Activated T-helper 17 cell treated with anti-CD3 and anti-CD28 coated beads, Interleukin-2, amount 50 U/mL, for 72 hours (primary cell): Measurements from ENCODE around the gene HSD17B12. TPM values are rescaled to one million over a fixed set of nuclear protein-coding genes. Genes with fewer than 3 reads are reported as not detected.
A peak's percentile ranks its signal among the peaks of the same experiment; 100 is the strongest.
"Not testable (repeated sequence)": the region's sequence is repeated elsewhere in the genome, so short reads cannot be mapped to it uniquely, and the experiment has no call there.

Experiments
- ATAC-seq: fragments of 150-1000 bp; cut with Tn5 transposase; replicated peaks from 2 replicates; pipeline ENCODE4 v1.10.0; 2021; ENCODE audit warnings: mild to moderate bottlenecking, moderate library complexity
- H3K27ac Mint-ChIP-seq: one replicate; pipeline ENCODE4 v1.8.0; 2022; ENCODE audit warnings: mixed read lengths
- H3K27me3 Mint-ChIP-seq: one replicate; pipeline ENCODE4 v1.8.0; 2022; ENCODE audit warnings: mixed read lengths
- H3K36me3 Mint-ChIP-seq: one replicate; pipeline ENCODE4 v1.8.0; 2022; ENCODE audit warnings: low read depth, mild to moderate bottlenecking, mixed read lengths
- H3K4me1 Mint-ChIP-seq: one replicate; pipeline ENCODE4 v1.8.0; 2022; ENCODE audit warnings: mixed read lengths
- H3K4me3 Mint-ChIP-seq: one replicate; pipeline ENCODE4 v1.8.0; 2022; ENCODE audit warnings: mild to moderate bottlenecking, mixed read lengths
- H3K9me3 Mint-ChIP-seq: one replicate; pipeline ENCODE4 v1.8.0; 2022; ENCODE audit warnings: mixed read lengths
- total RNA-seq, 2 donors: library from RNA; stranded (reverse); gene quantifications; one replicate each; pipeline ENCODE4 v1.2.3, GENCODE V29; 2022

The HSD17B12 gene
- total RNA-seq: 10 to 100 TPM; 32.2 to 45.2 TPM

DNA sequence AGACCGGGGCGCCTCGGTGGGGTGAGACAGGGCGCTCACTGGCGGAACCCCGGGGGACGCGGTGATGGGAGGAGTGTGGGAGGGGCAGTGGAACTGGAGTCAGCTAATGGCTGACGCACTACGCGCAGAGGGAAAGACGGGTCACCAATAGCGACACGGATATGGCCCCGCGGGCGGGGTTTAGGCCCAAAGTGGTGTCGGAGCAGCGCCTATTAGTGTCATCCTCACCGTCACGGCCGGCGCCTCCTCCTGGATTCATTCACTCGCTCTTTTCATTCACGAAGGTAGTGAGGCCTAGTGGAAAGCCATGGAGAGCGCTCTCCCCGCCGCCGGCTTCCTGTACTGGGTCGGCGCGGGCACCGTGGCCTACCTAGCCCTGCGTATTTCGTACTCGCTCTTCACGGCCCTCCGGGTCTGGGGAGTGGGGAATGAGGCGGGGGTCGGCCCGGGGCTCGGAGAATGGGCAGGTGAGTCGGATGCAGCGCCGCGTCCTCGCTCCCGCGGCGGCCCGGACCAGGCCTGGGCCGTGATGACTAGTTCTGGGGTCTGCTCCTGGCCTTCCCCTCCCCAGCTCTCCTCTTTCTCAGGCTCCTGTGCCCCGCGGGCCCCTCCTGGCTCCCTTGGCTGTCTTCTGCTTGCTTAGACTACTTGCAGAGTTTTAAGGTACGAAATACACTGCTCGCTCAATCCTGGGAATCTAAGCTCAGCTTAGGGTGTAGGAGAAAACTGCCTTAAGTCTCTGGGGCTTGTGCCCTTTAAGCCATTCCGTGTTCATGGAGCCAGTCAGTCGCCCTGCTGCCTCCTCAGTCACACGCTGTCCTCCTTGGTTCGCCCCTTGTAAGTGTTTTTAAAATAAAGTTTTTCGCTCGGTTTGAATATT, at the start of gene HSD17B12:
TSS of gene HSD17B12 (plus strand) at position 218 of the 880 bp plus-strand sequence. CDS start at position 308, 90 bp downstream.
- no peaks in the 10 kb centered on the region for H3K27me3 Mint-ChIP-seq
- H3K4me1 Mint-ChIP-seq: peaks cover 12% of the 10 kb centered on the region
- H3K27ac Mint-ChIP-seq: peak within 1 kb of the TSS; percentile 96
- H3K4me3 Mint-ChIP-seq: peak within 1 kb of the TSS; percentile 97
- H3K36me3 Mint-ChIP-seq: peaks cover 48% of the 10 kb centered on the region
- H3K9me3 Mint-ChIP-seq: no peaks in the 10 kb centered on the region
- ATAC-seq: peak; percentile 95

GRCh38 chr11:43631732-43632131, 48.8 kb upstream of the HSD17B12 start:
- H3K27ac Mint-ChIP-seq: no peak overlapping the region
- H3K9me3 Mint-ChIP-seq: no peaks in the 10 kb centered on the region
- no peaks in the 10 kb centered on the region for H3K4me1 Mint-ChIP-seq
- no peak for ATAC-seq
- peaks cover 43% of the 10 kb centered on the region for H3K27me3 Mint-ChIP-seq
- H3K36me3 Mint-ChIP-seq: no peaks in the 10 kb centered on the region
- H3K4me3 Mint-ChIP-seq: no peak overlapping the region

GRCh38 chr11:43632181-43632580, 48.4 kb upstream of the HSD17B12 start:
- ATAC-seq: no peak
- H3K9me3 Mint-ChIP-seq: no peaks in the 10 kb centered on the region
- no peaks in the 10 kb centered on the region for H3K4me1 Mint-ChIP-seq
- H3K4me3 Mint-ChIP-seq: no peak overlapping the region
- peaks cover 41% of the 10 kb centered on the region for H3K27me3 Mint-ChIP-seq
- no peak overlapping the region for H3K27ac Mint-ChIP-seq
- no peaks in the 10 kb centered on the region for H3K36me3 Mint-ChIP-seq

GRCh38 chr11:43638717-43639116, 41.8 kb upstream of the HSD17B12 start:
- no peak overlapping the region for H3K27ac Mint-ChIP-seq
- peaks cover 42% of the 10 kb centered on the region for H3K27me3 Mint-ChIP-seq
- no peaks in the 10 kb centered on the region for H3K4me1 Mint-ChIP-seq
- H3K9me3 Mint-ChIP-seq: no peaks in the 10 kb centered on the region
- H3K4me3 Mint-ChIP-seq: no peak overlapping the region
- no peak for ATAC-seq
- no peaks in the 10 kb centered on the region for H3K36me3 Mint-ChIP-seq

- no peaks in the 10 kb centered on the region for H3K4me1 Mint-ChIP-seq
- H3K27ac Mint-ChIP-seq: no peak overlapping the region
- H3K9me3 Mint-ChIP-seq: no peaks in the 10 kb centered on the region
- peaks cover 40% of the 10 kb centered on the region for H3K27me3 Mint-ChIP-seq
- H3K36me3 Mint-ChIP-seq: no peaks in the 10 kb centered on the region
- H3K4me3 Mint-ChIP-seq: no peak overlapping the region
- no peak for ATAC-seq
Measured at GRCh38 chr11:43639224-43639623, 41.3 kb upstream of the HSD17B12 start.

DNA sequence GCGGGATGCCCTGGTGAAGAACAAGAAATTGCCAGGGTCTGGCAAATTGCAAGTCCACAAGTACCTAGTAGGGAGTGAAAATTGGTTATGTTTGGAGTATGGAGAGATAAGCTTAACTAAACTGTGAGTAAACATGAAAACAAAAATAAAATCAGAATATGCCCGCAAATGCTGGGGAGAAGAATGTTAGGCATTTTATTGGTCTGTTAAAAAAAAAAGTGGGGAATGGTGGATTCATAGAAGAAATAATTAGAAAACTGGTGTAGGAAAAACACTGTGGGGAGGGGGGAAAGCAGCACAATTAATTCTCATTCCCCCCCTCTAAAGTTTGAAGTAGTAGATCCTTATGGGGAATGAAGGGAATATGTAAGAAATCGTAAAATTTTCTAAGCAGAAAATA, 40.6 kb upstream of the HSD17B12 start:
- no peak for ATAC-seq
- no peak overlapping the region for H3K27ac Mint-ChIP-seq
- no peaks in the 10 kb centered on the region for H3K36me3 Mint-ChIP-seq
- no peaks in the 10 kb centered on the region for H3K4me1 Mint-ChIP-seq
- peaks cover 33% of the 10 kb centered on the region for H3K27me3 Mint-ChIP-seq
- no peak overlapping the region for H3K4me3 Mint-ChIP-seq
- no peaks in the 10 kb centered on the region for H3K9me3 Mint-ChIP-seq

DNA sequence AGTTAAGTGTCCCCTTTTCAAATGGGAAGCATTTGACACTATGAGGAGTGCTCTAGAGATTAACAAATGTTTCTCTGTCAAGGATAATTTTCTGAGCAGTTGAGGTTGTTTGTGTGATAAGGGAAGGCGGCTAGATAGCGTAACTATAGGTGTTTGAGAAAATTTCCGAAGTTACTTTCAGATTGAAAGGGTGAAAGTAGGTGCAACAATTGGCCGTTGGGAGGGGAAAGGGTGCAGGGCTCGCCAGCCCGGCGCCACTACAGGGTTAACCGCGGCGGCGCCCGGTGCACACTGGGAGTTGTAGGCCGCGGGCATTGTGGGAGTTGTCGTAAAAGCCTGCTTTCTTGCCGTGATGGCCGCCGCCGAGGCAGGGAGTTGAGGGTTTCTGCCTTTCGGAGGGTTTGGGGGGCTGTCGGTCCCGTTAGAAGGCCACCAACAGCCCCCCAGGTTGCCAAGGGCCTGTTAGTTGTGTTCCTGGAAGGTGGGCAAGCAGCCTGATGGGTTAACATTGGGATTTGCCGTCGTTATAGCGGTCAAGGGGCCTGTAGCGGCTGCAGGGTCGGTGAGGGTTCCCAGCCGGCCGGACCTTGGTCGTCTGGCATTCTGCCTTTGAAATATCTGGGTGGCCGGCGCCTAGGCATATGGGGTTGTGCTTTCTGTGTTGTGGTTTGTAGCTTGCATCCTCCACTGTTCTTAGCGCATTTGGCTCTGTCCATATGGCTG, 36.5 kb upstream of the HSD17B12 start:
- H3K36me3 Mint-ChIP-seq: no peaks in the 10 kb centered on the region
- peak overlapping the region; percentile 86 for H3K27ac Mint-ChIP-seq
- no peaks in the 10 kb centered on the region for H3K4me1 Mint-ChIP-seq
- peak overlapping the region; percentile 82 for H3K4me3 Mint-ChIP-seq
- no peaks in the 10 kb centered on the region for H3K9me3 Mint-ChIP-seq
- peaks cover 13% of the 10 kb centered on the region for H3K27me3 Mint-ChIP-seq
- ATAC-seq: peak; percentile 100

GRCh38 chr11:43644621-43645299, 35.8 kb upstream of the HSD17B12 start:
- H3K27me3 Mint-ChIP-seq: peaks cover 6% of the 10 kb centered on the region
- H3K9me3 Mint-ChIP-seq: no peaks in the 10 kb centered on the region
- H3K4me3 Mint-ChIP-seq: peak overlapping the region; percentile 82
- peaks cover 3% of the 10 kb centered on the region for H3K36me3 Mint-ChIP-seq
- H3K4me1 Mint-ChIP-seq: no peaks in the 10 kb centered on the region
- peak overlapping the region; percentile 86 for H3K27ac Mint-ChIP-seq
- no peak for ATAC-seq

DNA sequence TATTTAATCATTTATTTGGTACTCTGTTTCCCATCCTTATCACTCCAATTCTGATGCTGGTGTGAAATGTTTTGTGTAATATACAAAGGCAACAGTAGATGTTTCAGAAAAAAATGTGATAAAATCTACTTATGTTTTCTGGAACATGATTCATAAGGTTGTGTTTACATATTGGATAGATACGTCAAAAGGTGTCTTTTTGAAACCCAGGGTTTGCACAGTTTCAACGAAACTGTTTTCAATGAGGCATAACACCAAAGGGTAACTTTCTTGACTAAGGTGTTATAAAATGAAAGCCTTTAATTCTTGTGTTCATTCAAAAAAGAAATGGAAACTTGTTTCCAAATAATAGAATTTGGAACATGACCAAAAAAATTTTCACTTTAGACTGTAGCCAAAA, 33.8 kb upstream of the HSD17B12 start:
- ATAC-seq: no peak
- Mint-ChIP-seq H3K4me3 (peak overlapping the region; percentile 82), H3K36me3 (peaks cover 6% of the 10 kb centered on the region)

GRCh38 chr11:43648888-43649287, 31.6 kb upstream of the HSD17B12 start:
- H3K4me1 Mint-ChIP-seq: no peaks in the 10 kb centered on the region
- H3K27ac Mint-ChIP-seq: no peak overlapping the region
- ATAC-seq: no peak
- peaks cover 6% of the 10 kb centered on the region for H3K36me3 Mint-ChIP-seq
- peaks cover 4% of the 10 kb centered on the region for H3K9me3 Mint-ChIP-seq
- no peak overlapping the region for H3K4me3 Mint-ChIP-seq
- no peaks in the 10 kb centered on the region for H3K27me3 Mint-ChIP-seq

More for the DNA sequence above, 33.8 kb upstream of the HSD17B12 start:
- H3K9me3 Mint-ChIP-seq: peaks cover 4% of the 10 kb centered on the region
- H3K27me3 Mint-ChIP-seq: no peaks in the 10 kb centered on the region
- no peak overlapping the region for H3K27ac Mint-ChIP-seq
- H3K4me1 Mint-ChIP-seq: no peaks in the 10 kb centered on the region

- Mint-ChIP-seq H3K36me3 (peaks cover 6% of the 10 kb centered on the region), H3K27ac (no peak overlapping the region), H3K9me3 (peaks cover 4% of the 10 kb centered on the region), H3K4me3 (no peak overlapping the region), H3K4me1 (no peaks in the 10 kb centered on the region), H3K27me3 (no peaks in the 10 kb centered on the region)
- ATAC-seq: no peak
Measured at GRCh38 chr11:43649501-43649900, 31.0 kb upstream of the HSD17B12 start.

- peaks cover 6% of the 10 kb centered on the region for H3K36me3 Mint-ChIP-seq
- no peak for ATAC-seq
- no peak overlapping the region for H3K4me3 Mint-ChIP-seq
- peaks cover 4% of the 10 kb centered on the region for H3K9me3 Mint-ChIP-seq
- no peak overlapping the region for H3K27ac Mint-ChIP-seq
- H3K4me1 Mint-ChIP-seq: no peaks in the 10 kb centered on the region
- H3K27me3 Mint-ChIP-seq: no peaks in the 10 kb centered on the region
Measured at GRCh38 chr11:43649921-43650320, 30.6 kb upstream of the HSD17B12 start.

DNA sequence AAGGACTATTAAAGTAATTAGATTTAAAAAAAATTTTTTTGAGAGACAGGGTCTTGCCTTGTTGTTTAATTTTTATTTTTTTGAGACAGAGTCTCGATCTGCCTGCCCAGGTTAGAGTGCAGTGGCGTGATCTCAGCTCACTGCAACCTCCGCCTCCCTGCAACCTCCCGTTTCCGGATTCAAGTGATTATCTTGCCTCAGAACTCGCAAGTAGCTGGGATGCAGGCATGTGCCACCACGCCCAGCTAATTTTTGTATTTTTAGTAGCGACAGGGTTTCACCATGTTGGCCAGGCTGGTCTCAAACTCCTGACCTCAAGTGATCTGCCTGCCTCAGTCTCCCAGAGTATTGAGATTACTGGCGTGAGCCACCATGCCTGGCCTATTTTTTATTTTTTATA, 17.5 kb upstream of the HSD17B12 start:
- ATAC-seq, H3K27ac Mint-ChIP-seq, H3K9me3 Mint-ChIP-seq, H3K4me3 Mint-ChIP-seq, H3K36me3 Mint-ChIP-seq, H3K4me1 Mint-ChIP-seq: not testable (repeated sequence)
- H3K27me3 Mint-ChIP-seq: peaks cover 27% of the 10 kb centered on the region

DNA sequence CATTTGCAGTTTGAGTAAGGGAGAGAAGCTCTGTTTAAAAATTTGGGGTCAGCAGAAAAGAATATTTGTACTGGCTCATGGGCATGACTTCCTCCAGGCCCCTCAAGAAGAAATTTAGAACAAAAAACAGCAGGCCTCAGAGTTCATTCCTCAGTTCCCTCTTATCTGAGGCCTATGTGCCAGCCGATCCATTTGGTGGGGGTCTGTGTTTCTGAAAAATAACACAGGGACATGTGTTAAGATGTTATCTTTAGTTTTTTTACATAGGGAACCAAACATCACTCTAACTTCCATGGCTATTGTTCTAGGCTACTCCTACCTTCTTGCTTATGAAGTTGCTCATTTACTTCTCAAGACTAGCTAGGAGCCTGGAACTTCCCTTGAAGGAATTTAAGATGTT, 16.2 kb upstream of the HSD17B12 start:
- H3K27me3 Mint-ChIP-seq: peaks cover 28% of the 10 kb centered on the region
- H3K4me1 Mint-ChIP-seq: no peaks in the 10 kb centered on the region
- H3K9me3 Mint-ChIP-seq: no peaks in the 10 kb centered on the region
- H3K36me3 Mint-ChIP-seq: no peaks in the 10 kb centered on the region
- H3K4me3 Mint-ChIP-seq: no peak overlapping the region
- H3K27ac Mint-ChIP-seq: no peak overlapping the region
- no peak for ATAC-seq
